Esophagus muscularis mucosa (tissue), 4 donors: Measurements from ENCODE around the gene PDPN.

Source experiments
- CTCF ChIP-seq, 3 experiments: fragments of 200-600 bp in 2 of 3; fragments of 450-650 bp in 1 of 3; sonication (generic) in 2 of 3; IDR thresholded peaks; one replicate each; pipeline ENCODE4 v1.5.1; 2017 to 2019; ENCODE audit warnings: antibody characterized with exemption in 3 of 3, mild to moderate bottlenecking in 2 of 3, moderate library complexity in 1 of 3
- EP300 ChIP-seq: sonication (generic); formaldehyde crosslinking; IDR thresholded peaks from one replicate; pipeline ENCODE4 v1.6.1; 2017; ENCODE audit warnings: antibody characterized with exemption
- POLR2A ChIP-seq: fragments of 450-650 bp; IDR thresholded peaks from one replicate; pipeline ENCODE4 v1.6.1; 2017; ENCODE audit warnings: antibody characterized with exemption, moderate library complexity, mild to moderate bottlenecking, low read depth

DNA sequence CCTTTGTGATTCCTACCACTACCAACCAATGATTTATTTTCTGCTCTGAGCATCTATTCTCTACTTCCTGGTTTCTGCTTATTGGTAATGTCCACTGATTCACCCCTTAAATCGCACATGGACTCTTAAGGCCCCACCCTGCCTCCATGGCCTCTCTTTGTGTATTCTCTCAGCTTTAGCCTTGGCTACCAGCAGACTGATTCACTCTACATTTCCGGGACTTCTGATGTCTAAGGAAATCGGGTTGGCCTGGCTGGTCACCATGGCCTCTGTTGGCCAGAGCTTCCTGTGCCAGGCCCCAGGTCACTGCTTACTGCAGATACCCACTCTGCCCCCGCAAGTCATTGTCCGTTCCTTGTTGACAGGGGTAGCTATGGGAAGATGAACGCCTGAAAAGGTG, 40.9 kb downstream of the PDPN start:
- TF ChIP-seq EP300: no peak
- no peak for TF ChIP-seq CTCF (IDR thresholded peaks at IDR 0.05)
- no peak for TF ChIP-seq POLR2A
